Central memory CD8-positive, alpha-beta T cell (primary cell): ENCODE measurements around the gene LAMA3.

Experiments
- ATAC-seq: fragments of 150-1000 bp; cut with Tn5 transposase; replicated peaks from 2 replicates; pipeline ENCODE4 v1.10.0; 2022; ENCODE audit warnings: mild to moderate bottlenecking, moderate FRiP score, moderate number of reproducible peaks; ENCODE audit not compliant: poor library complexity, severe bottlenecking; ENCODE audit errors: extremely low read depth
- DNase-seq, 2 donors: peaks; one replicate each; pipeline ENCODE4 v3.0.0; 2021; ENCODE audit warnings: low spot score in 2 of 2
- H3K27ac Mint-ChIP-seq: one replicate; pipeline ENCODE4 v1.8.0; 2022; ENCODE audit warnings: low read depth, mild to moderate bottlenecking, moderate library complexity, mixed read lengths
- H3K27me3 Mint-ChIP-seq: one replicate; pipeline ENCODE4 v1.8.0; 2022; ENCODE audit warnings: mixed read lengths
- H3K36me3 Mint-ChIP-seq: one replicate; pipeline ENCODE4 v1.8.0; 2022; ENCODE audit warnings: mild to moderate bottlenecking, moderate library complexity, mixed read lengths; ENCODE audit not compliant: insufficient read depth
- H3K4me1 Mint-ChIP-seq: one replicate; pipeline ENCODE4 v1.8.0; 2022; ENCODE audit warnings: mixed read lengths
- H3K4me3 Mint-ChIP-seq: one replicate; pipeline ENCODE4 v1.8.0; 2022; ENCODE audit warnings: mild to moderate bottlenecking, moderate library complexity, mixed read lengths
- H3K9me3 Mint-ChIP-seq: one replicate; pipeline ENCODE4 v1.8.0; 2022; ENCODE audit warnings: mixed read lengths

The LAMA3 gene

GRCh38 chr18:23990474-23991410 is 301.5 kb downstream of the LAMA3 start:
- H3K4me1 Mint-ChIP-seq: peaks cover 66% of the 10 kb centered on the region
- DNase-seq (no peak), ATAC-seq (no peak)
- no peaks in the 10 kb centered on the region for H3K9me3 Mint-ChIP-seq
- H3K4me3 Mint-ChIP-seq: peak overlapping the region; percentile 26
- H3K36me3 Mint-ChIP-seq: peaks cover 10% of the 10 kb centered on the region
- H3K27ac Mint-ChIP-seq: peak overlapping the region; percentile 92
- no peaks in the 10 kb centered on the region for H3K27me3 Mint-ChIP-seq

GRCh38 chr18:23992089-23992940 is 303.1 kb downstream of the LAMA3 start:
- Mint-ChIP-seq H3K27me3 (no peaks in the 10 kb centered on the region), H3K4me1 (peaks cover 58% of the 10 kb centered on the region), H3K36me3 (peaks cover 10% of the 10 kb centered on the region), H3K4me3 (peak overlapping the region; percentile 73), H3K9me3 (no peaks in the 10 kb centered on the region), H3K27ac (peak overlapping the region; percentile 92)
- peak in 1 of 2 donors; percentile 56 for DNase-seq
- ATAC-seq: peak; percentile 94

GRCh38 chr18:23992941-23993280 is 303.7 kb downstream of the LAMA3 start:
- Mint-ChIP-seq H3K27me3 (no peaks in the 10 kb centered on the region), H3K27ac (peak overlapping the region; percentile 92), H3K4me1 (peaks cover 56% of the 10 kb centered on the region), H3K4me3 (peak overlapping the region; percentile 73), H3K36me3 (peaks cover 10% of the 10 kb centered on the region), H3K9me3 (no peaks in the 10 kb centered on the region)
- peak; percentile 47 for ATAC-seq
- no peak for DNase-seq

- Mint-ChIP-seq H3K9me3 (no peaks in the 10 kb centered on the region), H3K4me1 (peaks cover 52% of the 10 kb centered on the region), H3K36me3 (peaks cover 10% of the 10 kb centered on the region), H3K27me3 (no peaks in the 10 kb centered on the region), H3K4me3 (peak overlapping the region; percentile 73), H3K27ac (peak overlapping the region; percentile 92)
- ATAC-seq (peak; percentile 36), DNase-seq (no peak)
Measured at GRCh38 chr18:23994361-23994902, 305.2 kb downstream of the LAMA3 start.

- no peaks in the 10 kb centered on the region for H3K27me3 Mint-ChIP-seq
- H3K4me1 Mint-ChIP-seq: peaks cover 52% of the 10 kb centered on the region
- no peaks in the 10 kb centered on the region for H3K9me3 Mint-ChIP-seq
- peak overlapping the region; percentile 73 for H3K4me3 Mint-ChIP-seq
- peaks cover 8% of the 10 kb centered on the region for H3K36me3 Mint-ChIP-seq
- ATAC-seq (no peak), DNase-seq (no peak)
- peak overlapping the region; percentile 92 for H3K27ac Mint-ChIP-seq
Measured at GRCh38 chr18:23995180-23995579, 305.9 kb downstream of the LAMA3 start.

- no peaks in the 10 kb centered on the region for H3K9me3 Mint-ChIP-seq
- H3K36me3 Mint-ChIP-seq: peaks cover 3% of the 10 kb centered on the region
- DNase-seq (no peak), ATAC-seq (no peak)
- peaks cover 49% of the 10 kb centered on the region for H3K4me1 Mint-ChIP-seq
- peak overlapping the region; percentile 89 for H3K27ac Mint-ChIP-seq
- no peak overlapping the region for H3K4me3 Mint-ChIP-seq
- no peaks in the 10 kb centered on the region for H3K27me3 Mint-ChIP-seq
Measured at GRCh38 chr18:23998018-23998417, 308.8 kb downstream of the LAMA3 start.

GRCh38 chr18:23998820-23999219 is 309.6 kb downstream of the LAMA3 start:
- H3K27ac Mint-ChIP-seq: peak overlapping the region; percentile 56
- DNase-seq (no peak), ATAC-seq (no peak)
- no peaks in the 10 kb centered on the region for H3K9me3 Mint-ChIP-seq
- no peaks in the 10 kb centered on the region for H3K27me3 Mint-ChIP-seq
- peaks cover 3% of the 10 kb centered on the region for H3K36me3 Mint-ChIP-seq
- H3K4me1 Mint-ChIP-seq: peaks cover 52% of the 10 kb centered on the region
- no peak overlapping the region for H3K4me3 Mint-ChIP-seq

- ATAC-seq: peak; percentile 71
- no peaks in the 10 kb centered on the region for H3K36me3 Mint-ChIP-seq
- H3K9me3 Mint-ChIP-seq: no peaks in the 10 kb centered on the region
- DNase-seq: no peak
- peaks cover 51% of the 10 kb centered on the region for H3K4me1 Mint-ChIP-seq
- peak overlapping the region; percentile 55 for H3K4me3 Mint-ChIP-seq
- peak overlapping the region; percentile 56 for H3K27ac Mint-ChIP-seq
- no peaks in the 10 kb centered on the region for H3K27me3 Mint-ChIP-seq
Measured at GRCh38 chr18:24000613-24001490, 311.6 kb downstream of the LAMA3 start.

- peak overlapping the region; percentile 56 for H3K27ac Mint-ChIP-seq
- no peak for DNase-seq
- ATAC-seq: no peak
- H3K36me3 Mint-ChIP-seq: no peaks in the 10 kb centered on the region
- H3K27me3 Mint-ChIP-seq: no peaks in the 10 kb centered on the region
- H3K4me1 Mint-ChIP-seq: peaks cover 51% of the 10 kb centered on the region
- peak overlapping the region; percentile 55 for H3K4me3 Mint-ChIP-seq
- H3K9me3 Mint-ChIP-seq: no peaks in the 10 kb centered on the region
Measured at GRCh38 chr18:24002479-24002878, 313.2 kb downstream of the LAMA3 start.

- H3K27ac Mint-ChIP-seq: peak overlapping the region; percentile 56
- H3K27me3 Mint-ChIP-seq: no peaks in the 10 kb centered on the region
- ATAC-seq: no peak
- no peaks in the 10 kb centered on the region for H3K36me3 Mint-ChIP-seq
- peak overlapping the region; percentile 55 for H3K4me3 Mint-ChIP-seq
- no peaks in the 10 kb centered on the region for H3K9me3 Mint-ChIP-seq
- DNase-seq: no peak
- peaks cover 51% of the 10 kb centered on the region for H3K4me1 Mint-ChIP-seq
Measured at GRCh38 chr18:24003288-24003687, 314.0 kb downstream of the LAMA3 start.

GRCh38 chr18:24003903-24004640 is 314.8 kb downstream of the LAMA3 start:
- Mint-ChIP-seq H3K36me3 (no peaks in the 10 kb centered on the region), H3K4me3 (no peak overlapping the region), H3K9me3 (no peaks in the 10 kb centered on the region), H3K4me1 (peaks cover 58% of the 10 kb centered on the region), H3K27ac (peak overlapping the region; percentile 56), H3K27me3 (no peaks in the 10 kb centered on the region)
- ATAC-seq (no peak), DNase-seq (no peak)
